ENCODE results near the gene ARPP21.

ARPP21 gene

GRCh38 chr3:35679409-35680080 is 40.2 kb downstream of the ARPP21 start:
- TF ChIP-seq, protein P1, sequence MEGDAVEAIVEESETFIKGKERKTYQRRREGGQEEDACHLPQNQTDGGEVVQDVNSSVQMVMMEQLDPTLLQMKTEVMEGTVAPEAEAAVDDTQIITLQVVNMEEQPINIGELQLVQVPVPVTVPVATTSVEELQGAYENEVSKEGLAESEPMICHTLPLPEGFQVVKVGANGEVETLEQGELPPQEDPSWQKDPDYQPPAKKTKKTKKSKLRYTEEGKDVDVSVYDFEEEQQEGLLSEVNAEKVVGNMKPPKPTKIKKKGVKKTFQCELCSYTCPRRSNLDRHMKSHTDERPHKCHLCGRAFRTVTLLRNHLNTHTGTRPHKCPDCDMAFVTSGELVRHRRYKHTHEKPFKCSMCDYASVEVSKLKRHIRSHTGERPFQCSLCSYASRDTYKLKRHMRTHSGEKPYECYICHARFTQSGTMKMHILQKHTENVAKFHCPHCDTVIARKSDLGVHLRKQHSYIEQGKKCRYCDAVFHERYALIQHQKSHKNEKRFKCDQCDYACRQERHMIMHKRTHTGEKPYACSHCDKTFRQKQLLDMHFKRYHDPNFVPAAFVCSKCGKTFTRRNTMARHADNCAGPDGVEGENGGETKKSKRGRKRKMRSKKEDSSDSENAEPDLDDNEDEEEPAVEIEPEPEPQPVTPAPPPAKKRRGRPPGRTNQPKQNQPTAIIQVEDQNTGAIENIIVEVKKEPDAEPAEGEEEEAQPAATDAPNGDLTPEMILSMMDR (IDR thresholded peaks at IDR 0.05; ENCODE audit: low read depth, low read length) = no peak

GRCh38 chr3:35680866-35681650 is 41.7 kb downstream of the ARPP21 start:
- DNase-seq (ENCODE audit: low read depth in 2 of 2) = no peak
- H3K4me3 ChIP-seq (replicated peaks in 1 of 2; ENCODE audit: low read depth in 2 of 2, low read length in 2 of 2) = no peak overlapping the region
- TF ChIP-seq, protein P1 (IDR thresholded peaks at IDR 0.05; ENCODE audit: low read depth, low read length) = no peak

More at GRCh38 chr3:35679409-35680080, 40.2 kb downstream of the ARPP21 start:
- no peak for DNase-seq (ENCODE audit: low read depth in 2 of 2)
- H3K4me3 ChIP-seq (replicated peaks in 1 of 2; ENCODE audit: low read depth in 2 of 2, low read length in 2 of 2) = no peak overlapping the region

DNA sequence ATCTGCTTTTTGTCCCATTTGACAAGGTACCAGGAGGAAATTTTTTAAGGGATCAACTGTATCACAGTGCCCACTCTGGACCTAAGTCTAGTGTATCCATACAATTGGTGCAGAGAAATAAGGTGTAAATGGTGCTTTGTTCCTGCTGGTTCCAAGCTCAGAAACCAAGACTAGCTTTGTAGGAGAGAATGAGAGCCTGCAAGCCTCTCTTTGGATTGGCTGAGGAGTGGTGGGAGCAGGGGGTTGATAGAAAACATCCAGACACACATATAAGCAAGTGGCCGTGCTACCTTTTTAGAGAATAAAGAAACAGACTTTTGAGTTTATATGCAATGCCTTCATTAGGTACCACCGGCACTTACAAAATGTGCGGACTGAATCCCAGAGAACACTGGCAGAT is 45.8 kb downstream of the ARPP21 start:
- no peak for DNase-seq (ENCODE audit: low read depth in 2 of 2)
- no peak overlapping the region for H3K4me3 ChIP-seq (replicated peaks in 1 of 2; ENCODE audit: low read depth in 2 of 2, low read length in 2 of 2)
- TF ChIP-seq, protein P1 (IDR thresholded peaks at IDR 0.05; ENCODE audit: low read depth, low read length) = no peak

- no peak for DNase-seq (ENCODE audit: low read depth in 2 of 2)
- no peak overlapping the region for H3K4me3 ChIP-seq (replicated peaks in 1 of 2; ENCODE audit: low read depth in 2 of 2, low read length in 2 of 2)
- TF ChIP-seq, protein P1 (IDR thresholded peaks at IDR 0.05; ENCODE audit: low read depth, low read length) = no peak
These were observed 49.5 kb downstream of the ARPP21 start for GRCh38 chr3:35688826-35689225.

- no peak overlapping the region for H3K4me3 ChIP-seq (replicated peaks in 1 of 2; ENCODE audit: low read depth in 2 of 2, low read length in 2 of 2)
- no peak for DNase-seq (ENCODE audit: low read depth in 2 of 2)
- TF ChIP-seq, protein P1 (IDR thresholded peaks at IDR 0.05; ENCODE audit: low read depth, low read length) = no peak
These were observed 50.9 kb downstream of the ARPP21 start for GRCh38 chr3:35690271-35690670.

GRCh38 chr3:35705904-35706303 is 66.6 kb downstream of the ARPP21 start:
- DNase-seq (ENCODE audit: low read depth in 2 of 2) = no peak
- no peak overlapping the region for H3K4me3 ChIP-seq (replicated peaks in 1 of 2; ENCODE audit: low read depth in 2 of 2, low read length in 2 of 2)
- TF ChIP-seq, protein P1 (IDR thresholded peaks at IDR 0.05; ENCODE audit: low read depth, low read length) = no peak
